CD1c-positive myeloid dendritic cell (primary cell): ENCODE measurements around the gene FOXO4.
A peak's percentile ranks its signal among the peaks of the same experiment; 100 is the strongest.

ENCODE experiments used
- DNase-seq: peaks from one replicate; pipeline ENCODE4 v3.0.0-alpha.2; 2016; ENCODE audit errors: extremely low spot score

The FOXO4 gene

GRCh38 chrX:71098951-71099506 lies 3.4 kb downstream of the FOXO4 start:
- no peak for DNase-seq

DNA sequence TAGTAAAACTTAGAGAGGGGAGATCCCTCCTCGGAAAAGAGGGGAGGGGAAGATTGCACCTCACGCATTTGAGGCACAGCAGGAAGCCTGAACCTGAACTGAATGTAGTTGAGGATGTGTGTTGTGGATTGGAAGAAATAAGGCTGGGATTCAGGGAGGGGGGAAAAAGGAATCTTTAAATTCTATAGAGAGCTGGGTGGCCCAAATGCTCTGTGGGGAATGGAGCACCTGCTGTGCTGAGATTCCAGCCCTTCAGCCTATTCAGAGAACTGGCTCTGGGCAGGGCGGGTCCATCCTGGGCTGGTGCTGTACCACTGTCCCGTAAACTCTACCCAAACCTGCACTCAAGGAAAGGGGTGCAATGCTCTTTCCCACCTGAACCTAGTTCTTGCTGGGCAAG lies 4.1 kb downstream of the FOXO4 start:
- no peak for DNase-seq

DNA sequence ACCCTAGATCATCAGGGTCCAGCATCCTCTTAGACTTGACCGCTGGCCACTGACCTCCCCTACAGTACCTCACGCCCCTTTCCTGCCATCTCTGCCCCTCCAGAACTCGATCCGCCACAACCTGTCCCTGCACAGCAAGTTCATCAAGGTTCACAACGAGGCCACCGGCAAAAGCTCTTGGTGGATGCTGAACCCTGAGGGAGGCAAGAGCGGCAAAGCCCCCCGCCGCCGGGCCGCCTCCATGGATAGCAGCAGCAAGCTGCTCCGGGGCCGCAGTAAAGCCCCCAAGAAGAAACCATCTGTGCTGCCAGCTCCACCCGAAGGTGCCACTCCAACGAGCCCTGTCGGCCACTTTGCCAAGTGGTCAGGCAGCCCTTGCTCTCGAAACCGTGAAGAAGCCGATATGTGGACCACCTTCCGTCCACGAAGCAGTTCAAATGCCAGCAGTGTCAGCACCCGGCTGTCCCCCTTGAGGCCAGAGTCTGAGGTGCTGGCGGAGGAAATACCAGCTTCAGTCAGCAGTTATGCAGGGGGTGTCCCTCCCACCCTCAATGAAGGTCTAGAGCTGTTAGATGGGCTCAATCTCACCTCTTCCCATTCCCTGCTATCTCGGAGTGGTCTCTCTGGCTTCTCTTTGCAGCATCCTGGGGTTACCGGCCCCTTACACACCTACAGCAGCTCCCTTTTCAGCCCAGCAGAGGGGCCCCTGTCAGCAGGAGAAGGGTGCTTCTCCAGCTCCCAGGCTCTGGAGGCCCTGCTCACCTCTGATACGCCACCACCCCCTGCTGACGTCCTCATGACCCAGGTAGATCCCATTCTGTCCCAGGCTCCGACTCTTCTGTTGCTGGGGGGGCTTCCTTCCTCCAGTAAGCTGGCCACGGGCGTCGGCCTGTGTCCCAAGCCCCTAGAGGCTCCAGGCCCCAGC lies 5.2 kb downstream of the FOXO4 start:
- no peak for DNase-seq

DNA sequence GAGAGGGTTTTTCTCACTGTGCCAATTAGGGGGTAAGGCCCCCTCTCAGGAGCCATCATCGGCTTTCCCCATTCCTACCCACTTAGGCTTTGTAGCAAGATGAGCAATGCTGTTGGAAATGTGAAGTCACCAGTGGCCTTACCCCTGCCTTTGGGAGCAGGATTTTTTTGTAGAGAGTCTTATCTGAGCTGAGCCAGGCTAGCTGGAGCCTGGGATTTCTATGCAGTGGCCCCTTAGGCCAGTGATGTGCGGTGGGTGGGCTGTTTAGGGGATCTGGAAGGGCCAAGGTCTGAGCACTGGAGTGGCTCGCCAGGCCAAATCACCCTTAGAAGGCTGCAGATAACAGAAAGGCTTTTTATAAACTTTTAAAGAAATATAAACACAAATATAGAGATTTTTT lies 6.6 kb downstream of the FOXO4 start:
- DNase-seq = no peak

DNA sequence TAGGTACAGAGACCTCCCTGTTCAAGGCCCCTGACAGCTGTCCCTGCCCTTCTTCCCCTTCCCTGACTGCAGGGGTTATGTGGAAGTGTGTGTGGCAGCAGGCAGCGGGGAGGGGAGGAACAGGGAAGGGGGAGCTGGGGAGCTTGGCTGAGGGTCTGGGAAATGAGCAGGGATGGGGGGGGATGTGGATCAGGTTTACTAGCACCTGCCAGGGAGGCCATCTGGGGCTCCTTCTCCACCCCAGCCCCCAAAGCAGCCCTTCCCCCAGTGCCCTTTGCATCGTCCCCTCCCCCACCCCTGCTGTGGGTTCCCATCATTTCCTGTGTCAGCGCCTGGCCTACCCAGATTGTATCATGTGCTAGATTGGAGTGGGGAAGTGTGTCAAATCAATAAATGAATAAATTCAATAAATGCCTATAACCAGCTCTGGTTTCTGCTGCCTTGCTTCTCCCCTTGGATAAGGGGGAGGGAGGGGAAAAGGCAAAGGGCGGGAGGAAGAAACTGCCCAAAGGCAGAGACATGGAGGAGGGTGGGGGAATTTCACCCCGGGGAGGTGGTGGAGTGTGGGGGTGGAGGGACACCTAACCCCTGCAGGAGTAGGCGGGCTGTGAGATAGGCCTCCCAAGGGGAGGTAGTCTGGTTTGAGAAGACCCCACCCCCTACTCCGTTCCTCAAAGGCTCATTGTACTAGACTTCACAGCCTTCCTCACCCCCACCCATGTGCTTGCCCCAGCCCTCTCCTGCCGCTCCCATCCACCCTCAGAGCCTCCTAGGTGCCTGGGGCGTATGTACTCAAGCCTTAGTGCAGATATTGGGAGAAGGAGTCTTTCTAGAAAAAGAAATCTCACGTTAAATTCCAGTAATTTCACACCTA lies 7.7 kb downstream of the FOXO4 start:
- DNase-seq = no peak

GRCh38 chrX:71105628-71106027 lies 10.0 kb downstream of the FOXO4 start:
- DNase-seq = no peak

DNA sequence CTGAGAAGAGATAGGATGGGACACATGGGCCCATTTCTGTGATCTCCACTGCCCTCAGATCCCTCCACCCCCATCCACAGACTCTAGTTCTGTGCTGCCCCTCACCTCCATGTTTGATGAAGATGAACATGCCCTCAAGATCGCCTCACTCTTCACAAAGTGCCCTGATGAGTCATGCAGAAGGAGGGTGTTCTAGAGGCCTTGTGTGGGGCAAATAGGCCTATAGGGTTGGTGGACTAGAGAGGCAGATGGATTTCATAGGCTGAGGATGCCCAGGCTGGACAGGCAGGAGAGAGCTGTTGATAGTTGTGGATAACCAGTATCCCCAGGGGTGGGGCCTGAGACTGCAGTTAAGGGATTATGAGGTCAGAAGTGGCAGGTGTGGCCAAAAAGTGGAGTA lies 10.8 kb downstream of the FOXO4 start, which contains the start of gene CXorf65:
CXorf65 (minus strand) TSS at position 314 of the 400 bp plus-strand sequence; CDS start at position 130, 184 bp downstream.
- no peak for DNase-seq

- DNase-seq = no peak
These were observed 11.6 kb downstream of the FOXO4 start for GRCh38 chrX:71107245-71107644.

DNA sequence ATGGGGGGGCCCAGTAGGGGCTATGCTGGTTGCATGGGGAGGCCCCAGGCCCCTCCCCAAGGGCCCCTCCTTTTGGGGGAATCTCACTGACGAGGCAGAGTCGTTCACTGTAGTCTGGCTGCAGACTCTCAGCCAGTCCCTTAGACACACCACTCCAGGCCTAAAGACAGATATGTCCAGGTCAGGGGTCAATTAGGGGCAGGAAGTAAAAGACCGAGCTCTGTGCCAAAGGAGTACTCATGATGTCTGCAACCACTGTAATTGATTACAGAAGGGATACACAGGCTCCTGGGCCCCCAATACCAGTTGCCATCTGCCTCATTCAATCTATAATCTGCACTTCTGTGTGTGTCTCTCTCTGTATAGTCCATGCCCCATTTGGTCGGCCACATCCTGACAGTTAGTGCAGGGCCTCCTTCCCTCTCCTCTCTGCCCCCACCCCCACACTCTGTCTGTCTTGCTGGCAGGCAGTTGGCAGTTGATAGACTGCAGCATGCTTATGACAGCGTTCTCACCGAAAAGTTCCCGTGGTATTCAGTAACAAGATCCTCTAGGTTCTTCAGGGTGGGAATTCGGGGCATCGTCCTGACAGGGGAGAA lies 12.2 kb downstream of the FOXO4 start:
- no peak for DNase-seq

DNA sequence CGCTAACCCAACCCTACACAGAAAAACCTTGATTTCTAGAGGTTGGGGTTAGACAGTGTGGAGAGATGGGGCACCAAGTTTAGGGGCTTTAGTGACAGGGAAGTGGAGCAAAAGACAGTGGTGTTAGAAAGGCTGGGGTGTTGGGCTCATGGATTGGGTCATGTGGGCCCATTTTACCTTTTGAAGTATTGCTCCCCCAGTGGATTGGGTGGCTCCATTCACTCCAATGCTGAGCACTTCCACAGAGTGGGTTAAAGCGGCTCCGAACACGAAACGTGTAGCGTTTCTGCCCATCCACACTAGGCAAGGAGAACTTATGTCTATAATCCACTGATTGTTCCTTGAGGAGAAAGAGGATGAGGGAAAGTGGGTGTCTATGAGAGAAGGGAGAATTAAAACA lies 13.4 kb downstream of the FOXO4 start:
- no peak for DNase-seq

DNA sequence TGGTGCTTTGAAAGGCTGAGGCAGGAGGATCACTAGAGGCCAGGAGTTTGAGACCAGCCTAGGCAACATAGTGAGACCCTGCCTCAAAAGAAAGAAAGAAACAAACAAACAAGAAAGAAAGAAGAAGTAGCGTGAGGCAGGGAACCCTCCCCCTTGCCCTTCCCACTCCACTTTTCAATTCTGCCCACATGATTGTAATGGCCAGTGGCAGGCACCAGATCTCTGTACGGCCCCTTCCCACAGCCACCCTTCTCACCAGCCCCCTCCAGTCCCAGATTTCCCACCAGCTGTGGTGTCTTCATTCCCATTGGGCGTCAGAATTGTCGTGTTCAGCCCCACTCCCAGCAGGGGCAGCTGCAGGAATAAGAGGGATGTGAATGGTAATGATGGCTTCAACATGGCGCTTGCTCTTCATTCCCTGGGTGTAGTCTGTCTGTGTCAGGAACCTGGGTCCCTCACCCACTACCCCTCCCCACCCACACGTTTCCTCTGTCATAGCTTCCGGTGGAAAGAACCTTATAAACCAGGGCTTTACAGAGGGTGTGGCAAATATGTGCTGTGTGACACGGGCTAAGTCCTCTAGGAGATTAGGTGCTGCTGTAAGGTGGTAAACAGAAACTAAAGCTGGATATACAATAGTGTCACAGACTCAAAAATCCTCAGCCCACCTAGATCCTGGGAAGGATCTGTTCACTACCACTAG lies 15.6 kb downstream of the FOXO4 start, which contains the start of gene IL2RG:
IL2RG (minus strand) TSS at position 437 of the 703 bp plus-strand sequence; CDS start at position 399, 38 bp downstream.
- DNase-seq = peak; percentile 78

GRCh38 chrX:71111921-71112431 lies 16.3 kb downstream of the FOXO4 start:
- DNase-seq = no peak

DNA sequence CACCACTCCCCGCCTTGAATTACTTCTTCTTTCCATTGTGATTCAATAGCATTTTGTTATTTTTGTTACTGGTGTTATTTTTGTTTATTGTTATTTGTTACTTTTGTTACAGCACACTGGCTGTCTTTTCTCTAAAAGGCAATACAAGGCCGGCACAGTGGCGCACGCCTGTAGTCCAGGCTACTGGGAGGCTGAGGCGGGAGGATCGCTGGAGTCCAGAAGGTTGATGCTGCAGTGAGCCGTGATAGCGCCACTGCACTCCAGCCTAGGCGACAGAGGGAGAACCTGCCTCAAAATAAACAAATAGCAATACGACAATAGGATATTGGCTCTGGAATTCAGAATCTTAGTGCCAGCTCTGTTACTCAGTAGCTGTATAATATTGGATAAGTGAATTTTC lies 21.7 kb downstream of the FOXO4 start:
- DNase-seq = no peak

- peak; percentile 73 for DNase-seq
These were observed 22.7 kb downstream of the FOXO4 start, which contains the start of gene MED12 for GRCh38 chrX:71118032-71118984. MED12 (plus strand) TSS chrX:71118596; CDS start chrX:71118755, 159 bp downstream.

DNA sequence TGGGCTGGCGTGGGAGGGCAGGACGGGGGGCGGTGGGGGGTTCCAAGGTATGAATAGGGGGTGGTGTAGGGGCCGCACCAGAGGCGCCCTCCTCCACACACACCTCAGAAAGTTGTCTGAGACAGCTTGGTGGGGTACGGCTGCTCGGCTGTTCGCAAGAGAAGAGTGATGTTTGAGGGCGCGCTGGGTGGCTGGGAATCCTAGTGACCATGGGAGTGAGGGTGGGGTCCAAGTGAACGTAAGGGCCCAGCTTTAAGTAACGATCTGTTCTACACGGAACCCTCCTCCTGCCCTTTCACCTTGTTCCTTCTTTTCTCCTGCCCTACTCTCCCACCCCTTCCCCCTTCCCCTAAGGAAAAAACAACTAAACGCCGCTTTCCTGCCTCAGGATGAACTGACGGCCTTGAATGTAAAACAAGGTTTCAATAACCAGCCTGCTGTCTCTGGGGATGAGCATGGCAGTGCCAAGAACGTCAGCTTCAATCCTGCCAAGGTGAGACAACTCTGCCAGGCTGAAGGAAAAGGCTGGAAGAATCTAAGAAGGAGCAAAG lies 23.4 kb downstream of the FOXO4 start:
- no peak for DNase-seq

- DNase-seq = no peak
These were observed 32.6 kb downstream of the FOXO4 start for GRCh38 chrX:71128166-71128833.

DNA sequence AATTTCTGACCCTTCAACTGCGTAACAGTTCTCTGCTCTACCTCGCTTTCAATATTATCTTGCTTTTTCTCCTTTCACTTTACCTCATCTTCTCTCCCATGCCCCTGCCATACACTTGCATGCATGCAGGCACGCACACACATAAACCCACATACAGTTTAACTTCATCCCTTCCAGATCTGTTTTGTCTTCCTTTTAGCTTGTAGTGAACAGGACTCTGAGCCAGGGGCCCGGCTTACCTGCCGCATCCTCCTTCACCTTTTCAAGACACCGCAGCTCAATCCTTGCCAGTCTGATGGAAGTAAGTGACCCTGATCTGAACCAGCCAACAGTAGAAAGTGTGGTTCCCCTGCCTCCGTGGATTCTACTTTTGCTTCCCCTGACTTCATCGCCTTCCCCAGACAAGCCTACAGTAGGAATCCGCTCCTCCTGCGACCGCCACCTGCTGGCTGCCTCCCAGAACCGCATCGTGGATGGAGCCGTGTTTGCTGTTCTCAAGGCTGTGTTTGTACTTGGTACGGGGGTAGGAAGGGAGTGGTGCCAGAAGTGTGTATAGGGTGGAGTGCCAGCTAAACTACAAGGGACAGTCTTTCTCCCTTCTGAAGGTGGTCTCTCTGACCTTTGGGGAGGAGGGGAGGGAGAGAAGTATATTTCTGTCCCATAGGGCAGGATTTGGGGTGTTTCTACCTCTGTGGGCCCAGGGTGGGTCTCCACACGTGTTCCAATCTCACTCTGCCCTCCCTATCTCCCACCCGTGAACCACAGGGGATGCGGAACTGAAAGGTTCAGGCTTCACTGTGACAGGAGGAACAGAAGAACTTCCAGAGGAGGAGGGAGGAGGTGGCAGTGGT lies 33.5 kb downstream of the FOXO4 start:
- DNase-seq = peak; percentile 77

DNA sequence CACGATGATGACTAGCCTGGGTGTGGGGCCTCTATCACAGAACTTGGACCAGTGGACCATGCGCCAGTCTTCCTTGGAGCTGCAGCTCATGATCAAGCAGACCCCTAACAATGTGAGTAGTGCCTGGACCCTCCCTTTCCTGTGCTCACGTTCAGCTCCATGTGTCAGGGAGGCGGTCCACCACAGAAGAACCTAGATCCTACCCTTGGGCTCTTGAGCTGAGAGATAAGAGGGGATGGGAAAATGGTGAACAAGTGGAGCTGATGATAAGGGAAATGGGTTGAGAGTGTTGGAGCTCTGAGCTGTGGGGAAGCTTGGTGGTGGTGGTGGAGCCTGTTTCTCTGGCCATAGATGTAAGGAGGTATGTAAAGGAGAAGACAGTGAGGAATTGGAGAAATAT lies 35.9 kb downstream of the FOXO4 start:
- DNase-seq = no peak
